GM12801 (cell line): ENCODE measurements around the gene PHACTR4.

Source experiments
- CTCF ChIP-seq: IDR thresholded peaks from one replicate; pipeline ENCODE4 v1.5.1; 2011; ENCODE audit warnings: control low read depth; ENCODE audit not compliant: insufficient read length; ENCODE audit errors: extremely low read depth

The PHACTR4 gene

GRCh38 chr1:28359592-28360239 lies 9.8 kb upstream of the PHACTR4 start:
- no peak for TF ChIP-seq CTCF

GRCh38 chr1:28364888-28365287 lies 4.7 kb upstream of the PHACTR4 start:
- TF ChIP-seq CTCF, result no peak

GRCh38 chr1:28365864-28366263 lies 3.7 kb upstream of the PHACTR4 start:
- no peak for TF ChIP-seq CTCF

- TF ChIP-seq CTCF, result no peak
Observed at GRCh38 chr1:28370239-28371009, 884 bp downstream of the PHACTR4 start.

- TF ChIP-seq CTCF, result no peak
Observed at GRCh38 chr1:28371010-28371377, 1.5 kb downstream of the PHACTR4 start.

GRCh38 chr1:28374297-28374696 lies 4.8 kb downstream of the PHACTR4 start:
- TF ChIP-seq CTCF, result no peak

- TF ChIP-seq CTCF, result no peak
Observed at GRCh38 chr1:28378906-28379305, 9.4 kb downstream of the PHACTR4 start.
